GM20000 (cell line): Measurements from ENCODE around the gene PDGFC.

Source experiments
- DNase-seq: peaks from one replicate; pipeline ENCODE4 v3.0.0; 2012; ENCODE audit warnings: low spot score
- CTCF ChIP-seq: IDR thresholded peaks from 2 replicates; pipeline ENCODE4 v1.5.1; 2012; ENCODE audit warnings: mild to moderate bottlenecking, control low read depth; ENCODE audit errors: extremely low read depth, missing control alignments

PDGFC gene

GRCh38 chr4:156956826-156957368 lies 14.7 kb downstream of the PDGFC start:
- no peak for TF ChIP-seq CTCF
- no peak for DNase-seq

- TF ChIP-seq CTCF: no peak
- no peak for DNase-seq
Observed at GRCh38 chr4:156956359-156956758, 15.2 kb downstream of the PDGFC start.

GRCh38 chr4:156954587-156954986 lies 17.0 kb downstream of the PDGFC start:
- TF ChIP-seq CTCF: no peak
- no peak for DNase-seq

GRCh38 chr4:156953951-156954350 lies 17.6 kb downstream of the PDGFC start:
- no peak for DNase-seq
- TF ChIP-seq CTCF: no peak

GRCh38 chr4:156953001-156953400 lies 18.6 kb downstream of the PDGFC start:
- no peak for TF ChIP-seq CTCF
- no peak for DNase-seq

GRCh38 chr4:156952078-156952759 lies 19.4 kb downstream of the PDGFC start:
- DNase-seq: no peak
- TF ChIP-seq CTCF: no peak

GRCh38 chr4:156950948-156951347 lies 20.7 kb downstream of the PDGFC start:
- TF ChIP-seq CTCF: no peak
- DNase-seq: no peak
